Tibial artery (tissue), 4 donors: ENCODE measurements around the gene URB1.

ENCODE experiments used
- DNase-seq, 2 donors: peaks; one replicate each; pipeline ENCODE4 v3.0.0-alpha.2; 2019
- H3K27ac ChIP-seq, 2 donors: fragments of 200-600 bp; sonication (generic) in 1 of 2; 1 replicate in 1 of 2; 2 replicates in 1 of 2; pipeline ENCODE4 v1.5.1; 2018 to 2019; ENCODE audit warnings: mild to moderate bottlenecking in 1 of 2
- H3K27me3 ChIP-seq, 2 donors: fragments of 200-600 bp; sonication (generic) in 1 of 2; one replicate each; pipeline versions ENCODE4 v1.5.1 to v1.6.0; 2016 to 2019
- H3K36me3 ChIP-seq, 3 donors: fragments of 200-600 bp; sonication (generic) in 2 of 3; one replicate each; pipeline ENCODE4 v1.5.1; 2016 to 2019; ENCODE audit warnings: mild to moderate bottlenecking in 2 of 3
- H3K4me1 ChIP-seq, 4 donors: fragments of 200-600 bp; sonication (generic) in 2 of 4; 1 replicate in 3 of 4; 2 replicates in 1 of 4; pipeline ENCODE4 v1.5.1; 2016 to 2019
- H3K4me3 ChIP-seq, 2 donors: fragments of 200-600 bp; sonication (generic) in 1 of 2; 1 replicate in 1 of 2; 2 replicates in 1 of 2; pipeline ENCODE4 v1.5.1; 2018 to 2019; ENCODE audit warnings: mild to moderate bottlenecking in 2 of 2
- H3K9me3 ChIP-seq, 3 donors: fragments of 200-600 bp; sonication (generic) in 1 of 3; one replicate each; pipeline ENCODE4 v1.5.1; 2016 to 2019
- intact Hi-C: fragments of 100-400 bp; cut with DNase I; formaldehyde crosslinking; loops from one replicate; pipeline ENCODE4 v1.15.0; 2023; ENCODE audit warnings: low total_unique reads
- TF ChIP-seq, protein P1 (sequence below), 2 experiments: fragments of 200-600 bp in 1 of 2; fragments of 450-650 bp in 1 of 2; IDR thresholded peaks; one replicate each; pipeline ENCODE4 v1.5.1; 2017 to 2019; ENCODE audit warnings: antibody characterized with exemption in 2 of 2, mild to moderate bottlenecking in 1 of 2, moderate library complexity in 1 of 2

URB1 gene

GRCh38 chr21:32320726-32321125 lies 72.1 kb downstream of the URB1 start:
- intact Hi-C loops = no loop called here
- DNase-seq = no peak
- Histone ChIP-seq H3K9me3 (no peaks in the 10 kb centered on the region), H3K4me3 (no peak overlapping the region), H3K36me3 (peaks cover 94 to 100% (median 96%) of the 10 kb centered on the region in 3 donors), H3K27me3 (no peaks in the 10 kb centered on the region), H3K4me1 (no peaks in the 10 kb centered on the region), H3K27ac (no peak overlapping the region)
- TF ChIP-seq, protein P1, sequence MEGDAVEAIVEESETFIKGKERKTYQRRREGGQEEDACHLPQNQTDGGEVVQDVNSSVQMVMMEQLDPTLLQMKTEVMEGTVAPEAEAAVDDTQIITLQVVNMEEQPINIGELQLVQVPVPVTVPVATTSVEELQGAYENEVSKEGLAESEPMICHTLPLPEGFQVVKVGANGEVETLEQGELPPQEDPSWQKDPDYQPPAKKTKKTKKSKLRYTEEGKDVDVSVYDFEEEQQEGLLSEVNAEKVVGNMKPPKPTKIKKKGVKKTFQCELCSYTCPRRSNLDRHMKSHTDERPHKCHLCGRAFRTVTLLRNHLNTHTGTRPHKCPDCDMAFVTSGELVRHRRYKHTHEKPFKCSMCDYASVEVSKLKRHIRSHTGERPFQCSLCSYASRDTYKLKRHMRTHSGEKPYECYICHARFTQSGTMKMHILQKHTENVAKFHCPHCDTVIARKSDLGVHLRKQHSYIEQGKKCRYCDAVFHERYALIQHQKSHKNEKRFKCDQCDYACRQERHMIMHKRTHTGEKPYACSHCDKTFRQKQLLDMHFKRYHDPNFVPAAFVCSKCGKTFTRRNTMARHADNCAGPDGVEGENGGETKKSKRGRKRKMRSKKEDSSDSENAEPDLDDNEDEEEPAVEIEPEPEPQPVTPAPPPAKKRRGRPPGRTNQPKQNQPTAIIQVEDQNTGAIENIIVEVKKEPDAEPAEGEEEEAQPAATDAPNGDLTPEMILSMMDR (IDR thresholded peaks at IDR 0.05) = no peak

DNA sequence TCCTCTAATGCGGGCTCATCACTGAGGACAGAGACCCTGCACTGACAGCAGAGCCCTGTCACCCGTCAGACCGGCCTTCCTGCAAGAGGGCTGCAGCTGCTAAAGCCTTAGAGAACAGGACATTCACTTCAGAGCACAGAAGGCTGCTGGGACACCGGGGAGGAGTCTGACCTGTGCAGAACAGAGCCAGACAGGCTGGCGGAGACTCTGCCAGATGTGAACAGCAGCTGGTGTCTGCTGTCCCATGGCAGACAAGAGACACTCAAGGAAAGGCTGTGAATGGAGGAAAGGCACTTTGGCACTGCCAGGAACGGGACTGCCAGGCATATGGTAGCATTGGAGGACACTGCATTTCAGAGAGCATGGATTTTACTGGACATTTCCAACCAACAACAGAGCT lies 72.8 kb downstream of the URB1 start:
- Histone ChIP-seq H3K27me3 (no peaks in the 10 kb centered on the region), H3K36me3 (peaks cover 94 to 100% (median 95%) of the 10 kb centered on the region in 3 donors), H3K4me3 (no peak overlapping the region), H3K9me3 (no peaks in the 10 kb centered on the region), H3K27ac (no peak overlapping the region), H3K4me1 (no peaks in the 10 kb centered on the region)
- intact Hi-C loops = no loop called here
- TF ChIP-seq, protein P1 (IDR thresholded peaks at IDR 0.05) = no peak
- DNase-seq = no peak

DNA sequence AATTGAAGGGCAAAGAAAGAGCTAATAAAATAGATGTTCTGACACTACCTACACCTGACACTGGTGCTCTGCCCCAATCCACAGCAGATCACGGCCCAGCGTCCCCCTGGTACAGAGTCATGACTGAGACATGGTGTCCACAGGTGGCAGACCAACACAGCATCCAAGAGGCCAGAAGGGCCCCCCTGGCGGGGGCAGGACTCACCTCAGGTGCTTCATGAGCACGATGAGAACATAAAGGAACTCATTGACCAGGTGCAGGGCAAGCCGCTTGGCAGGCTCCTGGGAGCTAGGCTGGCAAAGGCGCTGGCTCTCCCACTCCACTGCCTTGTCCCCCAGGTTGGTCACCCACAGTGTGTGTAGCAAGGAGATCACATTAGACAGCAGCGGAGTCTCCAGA lies 73.8 kb downstream of the URB1 start:
- no peaks in the 10 kb centered on the region for H3K27me3 ChIP-seq
- H3K4me3 ChIP-seq = no peak overlapping the region
- TF ChIP-seq, protein P1 (IDR thresholded peaks at IDR 0.05) = no peak
- H3K9me3 ChIP-seq = no peaks in the 10 kb centered on the region
- peaks cover 93 to 100% (median 95%) of the 10 kb centered on the region in 3 donors for H3K36me3 ChIP-seq
- no peak overlapping the region for H3K27ac ChIP-seq
- no peaks in the 10 kb centered on the region for H3K4me1 ChIP-seq
- no peak for DNase-seq
- intact Hi-C loops = no loop called here

GRCh38 chr21:32317726-32318125 lies 75.1 kb downstream of the URB1 start:
- no peaks in the 10 kb centered on the region for H3K4me1 ChIP-seq
- no peak overlapping the region for H3K27ac ChIP-seq
- DNase-seq = no peak
- H3K9me3 ChIP-seq = no peaks in the 10 kb centered on the region
- peaks cover 84 to 97% (median 91%) of the 10 kb centered on the region in 3 donors for H3K36me3 ChIP-seq
- intact Hi-C loops = no loop called here
- H3K27me3 ChIP-seq = no peaks in the 10 kb centered on the region
- TF ChIP-seq, protein P1 (IDR thresholded peaks at IDR 0.05) = no peak
- no peak overlapping the region for H3K4me3 ChIP-seq

DNA sequence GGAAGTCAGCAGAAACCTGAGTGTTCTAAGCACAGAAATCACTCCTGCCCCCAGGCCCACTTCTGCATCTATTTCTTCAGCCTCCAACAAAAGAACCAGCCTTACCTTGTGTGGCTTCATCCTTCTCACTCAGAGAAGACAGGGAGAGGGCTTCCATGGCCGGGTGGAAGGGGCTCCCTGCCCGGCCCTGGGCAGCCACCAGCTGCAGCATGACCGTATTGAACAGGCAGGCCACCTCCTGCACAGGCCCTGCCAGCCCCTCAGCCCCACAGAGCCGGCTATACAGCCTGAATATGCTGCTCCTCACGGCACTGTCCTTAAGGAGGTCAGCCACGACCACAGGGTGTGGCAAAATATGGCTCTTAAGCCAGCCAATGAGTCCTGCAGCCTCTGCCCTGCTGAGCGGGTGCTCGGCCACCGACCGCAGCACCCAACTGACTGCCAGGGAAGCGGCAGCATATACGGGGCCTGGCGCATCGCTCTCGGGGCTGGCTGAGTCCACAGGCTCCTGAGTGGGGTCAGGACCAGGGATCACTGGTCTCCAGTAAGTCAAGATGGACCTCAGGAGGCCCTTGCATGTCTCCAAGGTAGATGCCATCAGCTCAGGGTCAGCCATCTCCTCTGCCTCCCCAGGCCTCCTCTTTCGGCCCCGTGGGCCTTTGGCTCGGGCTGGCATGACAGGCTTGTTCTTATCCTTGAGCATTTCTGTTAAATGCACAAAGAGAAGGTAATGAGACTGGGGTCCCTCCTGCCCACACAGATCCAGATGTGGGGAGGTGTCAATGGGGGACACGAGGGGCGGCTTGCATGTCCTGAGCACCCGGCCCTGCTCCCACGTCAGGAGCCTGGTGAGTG lies 76.2 kb downstream of the URB1 start:
- TF ChIP-seq, protein P1 (IDR thresholded peaks at IDR 0.05) = no peak
- Histone ChIP-seq H3K27me3 (no peaks in the 10 kb centered on the region), H3K4me3 (no peak overlapping the region), H3K4me1 (no peaks in the 10 kb centered on the region), H3K27ac (no peak overlapping the region), H3K9me3 (no peaks in the 10 kb centered on the region), H3K36me3 (peaks cover 73 to 97% (median 93%) of the 10 kb centered on the region in 3 donors)
- DNase-seq = no peak
- intact Hi-C loops = no loop called here
